IMR-90 (cell line): ENCODE measurements around the gene BTBD18. TPM values are rescaled to one million over a fixed set of nuclear protein-coding genes. Genes with fewer than 3 reads are reported as not detected.

ENCODE experiments used
- ATAC-seq: fragments of 200-7000 bp; cut with Tn5 transposase; 2 replicates; pipeline ENCODE4 v1.9.1; 2020; ENCODE audit warnings: low read depth, mild to moderate bottlenecking, moderate library complexity
- BruUV-seq: library from RNA; stranded (reverse); fragments of 400-500 nt; replicated peaks from 2 replicates; lab custom pipeline; 2021; lab: Mats Ljungman, UMichigan
- CTCF ChIA-PET: fragments of 300-600 bp; formaldehyde crosslinking; extraction: SDS; loops from one replicate; lab custom pipeline; 2021; ENCODE audit warnings: antibody characterized with exemption; lab: Yijun Ruan, JAX
- POLR2A ChIA-PET: fragments of 300-600 bp; sonication (Branson Sonifier 250); formaldehyde crosslinking; loops from one replicate; lab custom pipeline; 2022; ENCODE audit warnings: antibody characterized with exemption; ENCODE audit not compliant: unreplicated experiment; lab: Charles Lee
- DNase-seq: peaks from one replicate; pipeline ENCODE4 v3.0.0; 2013
- H2AFZ ChIP-seq: replicated peaks from 2 replicates; pipeline ENCODE3; 2013; ENCODE audit warnings: low read length, mild to moderate bottlenecking; ENCODE audit not compliant: poor library complexity
- H2AK5ac ChIP-seq: 2 replicates; pipeline ENCODE4 v1.6.1; 2013; ENCODE audit warnings: low read depth, low read length, inconsistent platforms
- H2AK9ac ChIP-seq: replicated peaks from 2 replicates; pipeline ENCODE3; 2013; ENCODE audit warnings: mild to moderate bottlenecking, low read depth, low read length, moderate library complexity; ENCODE audit not compliant: poor library complexity
- H2BK120ac ChIP-seq: 2 replicates; pipeline ENCODE4 v1.6.1; 2013; ENCODE audit warnings: low read depth, low read length, inconsistent platforms
- H2BK15ac ChIP-seq: 3 replicates; pipeline ENCODE4 v1.6.1; 2013; ENCODE audit warnings: low read depth, low read length, inconsistent platforms
- H2BK20ac ChIP-seq: 2 replicates; pipeline ENCODE4 v1.6.1; 2013; ENCODE audit warnings: low read depth, mild to moderate bottlenecking, inconsistent platforms, low read length, moderate library complexity
- H2BK5ac ChIP-seq: 2 replicates; pipeline ENCODE4 v1.6.1; 2013; ENCODE audit warnings: mild to moderate bottlenecking, low read depth, low read length, inconsistent platforms; ENCODE audit not compliant: poor library complexity, severe bottlenecking
- H3K14ac ChIP-seq: replicated peaks from 2 replicates; pipeline ENCODE4 v1.6.1; 2013; ENCODE audit warnings: low read depth, low read length, inconsistent platforms
- H3K18ac ChIP-seq: 2 replicates; pipeline ENCODE4 v1.6.1; 2013; ENCODE audit warnings: low read depth, low read length, control low read depth
- H3K23ac ChIP-seq: 2 replicates; pipeline ENCODE4 v1.6.1; 2013; ENCODE audit warnings: low read depth, low read length, inconsistent platforms
- H3K27ac ChIP-seq: 2 replicates; pipeline ENCODE4 v1.5.1; 2013; ENCODE audit warnings: mild to moderate bottlenecking, control low read depth, low read length; ENCODE audit not compliant: insufficient read depth
- H3K27me3 ChIP-seq: 2 replicates; pipeline ENCODE4 v1.6.1; 2013; ENCODE audit warnings: low read length; ENCODE audit not compliant: control insufficient read depth, insufficient read depth
- H3K36me3 ChIP-seq: 2 replicates; pipeline ENCODE4 v1.6.1; 2013; ENCODE audit warnings: low read length, mixed read lengths; ENCODE audit not compliant: control insufficient read depth, insufficient read depth
- H3K4ac ChIP-seq: 2 replicates; pipeline ENCODE4 v1.6.1; 2013; ENCODE audit warnings: low read depth, low read length, inconsistent platforms
- H3K4me1 ChIP-seq: 2 replicates; pipeline ENCODE4 v1.6.1; 2013; ENCODE audit warnings: low read length, mixed read lengths; ENCODE audit not compliant: control insufficient read depth, insufficient read depth
- H3K4me2 ChIP-seq: 2 replicates; pipeline ENCODE4 v1.6.1; 2013; ENCODE audit warnings: low read depth, mild to moderate bottlenecking, control low read depth, low read length, moderate library complexity
- H3K4me3 ChIP-seq: 2 replicates; pipeline ENCODE4 v1.5.1; 2013; ENCODE audit warnings: low read depth, mild to moderate bottlenecking, control low read depth, low read length, moderate library complexity; ENCODE audit not compliant: insufficient read depth
- H3K56ac ChIP-seq: 2 replicates; pipeline ENCODE4 v1.6.1; 2013; ENCODE audit warnings: low read length, inconsistent platforms; ENCODE audit not compliant: insufficient read depth; ENCODE audit errors: extremely low read depth
- H3K79me1 ChIP-seq, 2 experiments: 2 replicates each; pipeline ENCODE4 v1.6.1; 2013; ENCODE audit warnings: low read length in 2 of 2, inconsistent platforms in 1 of 2, low read depth in 1 of 2
- H3K9ac ChIP-seq: 2 replicates; pipeline ENCODE4 v1.6.1; 2013; ENCODE audit warnings: low read depth, low read length, control low read depth
- H3K9me1 ChIP-seq: 2 replicates; pipeline ENCODE4 v1.6.1; 2013; ENCODE audit warnings: low read length, inconsistent platforms; ENCODE audit not compliant: insufficient read depth
- H3K9me3 ChIP-seq: 2 replicates; pipeline ENCODE4 v1.6.1; 2013; ENCODE audit warnings: low read length; ENCODE audit not compliant: control insufficient read depth, insufficient read depth
- H4K20me1 ChIP-seq: 2 replicates; pipeline ENCODE4 v1.6.1; 2013; ENCODE audit warnings: low read length, inconsistent platforms; ENCODE audit not compliant: insufficient read depth
- H4K5ac ChIP-seq: 2 replicates; pipeline ENCODE4 v1.6.1; 2013; ENCODE audit warnings: mild to moderate bottlenecking, low read depth, low read length, control low read depth
- H4K8ac ChIP-seq, 2 experiments: 2 replicates each; pipeline ENCODE4 v1.6.1; 2013; ENCODE audit warnings: low read depth in 2 of 2, low read length in 2 of 2, control low read depth in 1 of 2, inconsistent platforms in 1 of 2
- H4K91ac ChIP-seq: 2 replicates; pipeline ENCODE4 v1.6.1; 2013; ENCODE audit warnings: low read depth, low read length, inconsistent platforms; ENCODE audit not compliant: insufficient read depth
- POLR2A ChIP-seq: IDR thresholded peaks from 2 replicates; pipeline ENCODE4 v1.6.1; 2012; ENCODE audit warnings: mild to moderate bottlenecking, low read depth, low read length
- WGBS, 2 experiments: methylation state at CpG; one replicate each; pipeline versions ENCODE4 v1.1.5 to v1.1.7; 2013; ENCODE audit warnings: missing lambda C conversion rate in 2 of 2; ENCODE audit not compliant: insufficient read length in 1 of 2; ENCODE audit errors: extremely low coverage in 2 of 2; 5-methylcytosine and 5-hydroxymethylcytosine counted together
- dilution Hi-C: fragments of 300-500 bp; cut with HindIII; formaldehyde crosslinking; loops from one replicate; pipeline ENCODE4 v1.14.3; 2018; ENCODE audit warnings: low sequenced_read_pairs; ENCODE audit not compliant: unreplicated experiment
- in situ Hi-C: fragments of 300-500 bp; cut with MboI; formaldehyde crosslinking; loops from 3 replicates; pipeline ENCODE4 v1.14.3; 2019; ENCODE audit warnings: low sequenced_read_pairs, inconsistent platforms, mixed read lengths
- intact Hi-C: fragments of 100-400 bp; cut with micrococcal nuclease; formaldehyde crosslinking; loops from 2 replicates; pipeline ENCODE4 v1.10.0; 2022
- polyA plus RNA-seq, 3 experiments: library from polyadenylated mRNA; depleted of rRNA; stranded (reverse); fragments of >200 nt; gene quantifications; 2 replicates each; pipeline ENCODE4 v1.2.3, GENCODE V29; 2012; ENCODE audit warnings: low replicate concordance in 1 of 3
- total RNA-seq: library from RNA; depleted of rRNA; stranded (reverse); fragments of >200 nt; gene quantifications from 2 replicates; pipeline ENCODE4 v1.2.3, GENCODE V29; 2012
- TF ChIP-seq, protein P1 (sequence below): fragments of 150-350 bp; IDR thresholded peaks from 2 replicates; pipeline ENCODE4 v1.6.1; 2017; ENCODE audit warnings: mild to moderate bottlenecking, antibody characterized with exemption, low read length, low read depth

The BTBD18 gene
- total and polyA plus RNA-seq, 2 of the 4 experiments (the other 2 are of a cell fraction), result not detected

DNA sequence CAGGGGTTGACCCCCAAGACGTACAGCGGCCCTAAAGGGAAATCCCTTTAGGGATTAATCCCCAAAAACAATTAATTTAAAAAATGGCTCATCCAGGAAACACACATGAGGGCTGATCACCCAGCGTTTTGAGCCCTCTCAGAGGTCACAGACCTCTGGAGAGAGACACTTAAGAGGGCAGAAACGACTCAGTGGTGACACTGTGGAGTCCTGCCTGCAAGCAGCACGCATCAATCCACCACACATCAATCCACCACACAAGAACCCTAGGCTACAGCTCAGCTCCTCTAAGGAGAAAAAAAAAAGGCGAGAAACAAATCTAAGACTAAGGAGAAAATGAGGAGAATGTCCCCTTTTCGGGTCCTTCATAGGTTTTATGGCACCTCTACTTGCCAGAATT lies 22.8 kb downstream of the BTBD18 start:
- H3K9me1 ChIP-seq, result no peaks in the 10 kb centered on the region
- H3K18ac ChIP-seq, result no peak overlapping the region
- intact Hi-C loops, result no loop called here
- H3K4ac ChIP-seq, result no peak overlapping the region
- H3K27me3 ChIP-seq, result no peaks in the 10 kb centered on the region
- peaks cover 7% of the 10 kb centered on the region; the same call in 1 of the 2 replicates for H4K20me1 ChIP-seq
- DNase-seq (no peak), ATAC-seq (no peak)
- H3K14ac ChIP-seq, result no peak overlapping the region
- dilution Hi-C loops, result no loop called here
- H3K27ac ChIP-seq, result no peak overlapping the region
- no peak overlapping the region for H2BK120ac ChIP-seq
- H4K8ac ChIP-seq, result no peak overlapping the region
- H2AFZ ChIP-seq, result no peak overlapping the region
- peaks cover 29 to 37% of the 10 kb centered on the region in 2 experiments for H3K79me1 ChIP-seq
- H2AK5ac ChIP-seq, result no peak overlapping the region
- no peaks in the 10 kb centered on the region for H3K36me3 ChIP-seq
- H3K4me3 ChIP-seq, result no peak overlapping the region
- in situ Hi-C loops, result no loop called here
- H2BK20ac ChIP-seq, result no peak overlapping the region
- H3K23ac ChIP-seq, result no peak overlapping the region
- TF ChIP-seq, protein P1, sequence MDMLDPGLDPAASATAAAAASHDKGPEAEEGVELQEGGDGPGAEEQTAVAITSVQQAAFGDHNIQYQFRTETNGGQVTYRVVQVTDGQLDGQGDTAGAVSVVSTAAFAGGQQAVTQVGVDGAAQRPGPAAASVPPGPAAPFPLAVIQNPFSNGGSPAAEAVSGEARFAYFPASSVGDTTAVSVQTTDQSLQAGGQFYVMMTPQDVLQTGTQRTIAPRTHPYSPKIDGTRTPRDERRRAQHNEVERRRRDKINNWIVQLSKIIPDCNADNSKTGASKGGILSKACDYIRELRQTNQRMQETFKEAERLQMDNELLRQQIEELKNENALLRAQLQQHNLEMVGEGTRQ, result no peak
- no peak for TF ChIP-seq POLR2A
- BruUV-seq, result no TSS peak
- no peak overlapping the region for H2BK15ac ChIP-seq
- no peaks in the 10 kb centered on the region for H3K9me3 ChIP-seq
- H4K91ac ChIP-seq, result no peak overlapping the region
- no peak overlapping the region for H3K56ac ChIP-seq
- no peaks in the 10 kb centered on the region for H3K4me1 ChIP-seq
- no peak overlapping the region for H3K9ac ChIP-seq
- no CpG with 5 or more reads among the region's 7 CpGs for WGBS, 2 experiments
- ChIA-PET POLR2A (no interaction called here), CTCF (no interaction called here)
- no peak overlapping the region for H4K5ac ChIP-seq
- no peak overlapping the region for H2AK9ac ChIP-seq
- no peak overlapping the region for H2BK5ac ChIP-seq
- H3K4me2 ChIP-seq, result no peak overlapping the region
